GM23248 (cell line): ENCODE data around the gene ARHGAP23. TPM values are rescaled to one million over a fixed set of nuclear protein-coding genes. Genes with fewer than 3 reads are reported as not detected.

Experiments used
- DNase-seq: peaks from one replicate; pipeline ENCODE4 v3.0.0-alpha.2; 2015
- H2AFZ ChIP-seq: fragments of 200-600 bp; sonication (generic); 2 replicates; pipeline ENCODE4 v1.6.1; 2016; ENCODE audit warnings: antibody characterized with exemption
- H3F3A ChIP-seq: fragments of 200-600 bp; sonication (generic); 2 replicates; pipeline ENCODE4 v1.6.1; 2016; ENCODE audit warnings: mild to moderate bottlenecking, antibody characterized with exemption, mixed run types; ENCODE audit not compliant: insufficient read depth
- H3K27ac ChIP-seq: fragments of 200-600 bp; sonication (generic); 2 replicates; pipeline ENCODE4 v1.5.1; 2016; ENCODE audit warnings: mild to moderate bottlenecking
- H3K27me3 ChIP-seq: fragments of 200-600 bp; sonication (generic); replicated peaks from 2 replicates; pipeline ENCODE4 v1.6.1; 2016; ENCODE audit warnings: mild to moderate bottlenecking; ENCODE audit not compliant: insufficient read depth
- H3K36me3 ChIP-seq: fragments of 200-600 bp; sonication (generic); 2 replicates; pipeline ENCODE4 v1.6.1; 2016; ENCODE audit warnings: low read depth, mild to moderate bottlenecking
- H3K4me1 ChIP-seq: fragments of 200-600 bp; sonication (generic); 2 replicates; pipeline ENCODE4 v1.6.1; 2016; ENCODE audit warnings: mild to moderate bottlenecking; ENCODE audit not compliant: insufficient read depth
- H3K4me2 ChIP-seq: fragments of 200-600 bp; sonication (generic); one replicate; pipeline ENCODE4 v1.6.1; 2016; ENCODE audit warnings: mild to moderate bottlenecking; ENCODE audit not compliant: unreplicated experiment
- H3K4me3 ChIP-seq: fragments of 200-600 bp; sonication (generic); 2 replicates; pipeline ENCODE4 v1.5.1; 2016; ENCODE audit warnings: mild to moderate bottlenecking
- H3K79me2 ChIP-seq: fragments of 200-600 bp; sonication (generic); 2 replicates; pipeline ENCODE4 v1.6.1; 2016; ENCODE audit warnings: mild to moderate bottlenecking; ENCODE audit not compliant: insufficient read depth
- H3K9ac ChIP-seq: fragments of 200-600 bp; sonication (generic); 2 replicates; pipeline ENCODE4 v1.6.1; 2016; ENCODE audit warnings: mild to moderate bottlenecking
- H3K9me2 ChIP-seq: fragments of 200-600 bp; sonication (generic); 2 replicates; pipeline ENCODE4 v1.6.1; 2016; ENCODE audit warnings: mixed run types, mild to moderate bottlenecking, moderate library complexity; ENCODE audit not compliant: insufficient read depth
- H3K9me3 ChIP-seq: fragments of 200-600 bp; sonication (generic); one replicate; pipeline ENCODE4 v1.6.1; 2017; ENCODE audit warnings: low read depth
- H4K20me1 ChIP-seq: fragments of 200-600 bp; sonication (generic); 2 replicates; pipeline ENCODE4 v1.6.0; 2016; ENCODE audit not compliant: insufficient read depth
- EZH2 ChIP-seq: fragments of 200-600 bp; sonication (generic); IDR thresholded peaks from 2 replicates; pipeline ENCODE4 v1.6.1; 2018; ENCODE audit warnings: antibody characterized with exemption, mild to moderate bottlenecking; ENCODE audit not compliant: insufficient read depth, poor library complexity, severe bottlenecking
- EZH2phosphoT487 ChIP-seq: fragments of 200-600 bp; sonication (generic); IDR thresholded peaks from 2 replicates; pipeline ENCODE4 v1.6.1; 2018; ENCODE audit warnings: antibody characterized with exemption, moderate library complexity, mild to moderate bottlenecking, low read depth; ENCODE audit not compliant: insufficient read depth
- WGBS, 2 experiments: methylation state at CpG; one replicate each; pipeline ENCODE4 v1.1.6; 2015 to 2017; ENCODE audit warnings: low lambda C conversion rate in 2 of 2, low coverage in 1 of 2; ENCODE audit errors: missing lambda C conversion rate in 2 of 2; 5-methylcytosine and 5-hydroxymethylcytosine counted together
- in situ Hi-C: fragments of 300-500 bp; cut with MboI; formaldehyde crosslinking; loops from 2 replicates; pipeline ENCODE4 v1.15.0; 2020
- polyA plus RNA-seq: library from polyadenylated mRNA; unstranded; fragments of >200 nt; fragmentation: Nextera tagmentation; extraction: Ambion mirVana; gene quantifications from 2 replicates; pipeline ENCODE4 v1.2.1, GENCODE V29; 2016
- total RNA-seq: library from RNA; depleted of rRNA; stranded (reverse); fragments of >200 nt; shearing (Covaris generic); gene quantifications from 2 replicates; pipeline ENCODE4 v1.2.3, GENCODE V29; 2014

The ARHGAP23 gene
- total and polyA plus RNA-seq, 2 experiments from 2014 or later = 6.6 to 69.4 TPM

DNA sequence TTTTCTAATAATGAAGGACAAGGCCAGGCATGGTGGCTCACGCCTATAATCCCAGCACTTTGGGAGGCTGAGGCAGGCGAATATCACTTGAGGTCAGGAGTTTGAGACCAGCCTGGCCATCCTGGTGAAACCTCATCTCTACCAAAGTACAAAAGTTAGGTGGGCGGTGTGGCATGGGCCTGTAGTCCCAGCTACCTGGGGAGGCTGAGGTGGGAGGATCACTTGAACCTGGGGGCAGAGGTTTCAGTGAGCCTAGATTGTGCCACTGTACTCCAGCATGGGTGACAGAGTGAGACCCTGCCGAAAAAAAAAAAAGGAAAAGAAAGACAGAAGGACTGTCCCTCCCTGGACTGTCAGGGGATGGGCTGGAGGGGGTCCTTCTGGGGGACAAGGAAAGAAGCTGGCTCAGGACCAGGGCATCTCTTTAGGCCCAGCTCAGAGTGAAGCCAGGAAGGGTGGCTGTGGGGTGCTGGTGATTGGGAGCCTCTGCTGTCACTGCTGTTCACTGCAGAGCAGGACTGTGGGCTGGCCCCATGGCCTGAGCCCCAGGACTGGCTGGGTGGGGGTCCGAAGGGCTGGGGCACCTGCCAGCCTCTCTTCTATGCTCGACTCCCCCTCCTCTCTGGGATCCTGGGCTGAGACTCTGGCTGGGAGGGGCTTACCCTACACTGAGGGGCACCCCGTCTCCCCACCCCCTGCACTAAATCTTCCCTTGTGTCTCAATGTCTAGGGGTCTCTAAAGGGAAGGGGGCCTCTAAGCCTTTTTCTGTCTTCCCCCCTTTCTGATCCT, 909 bp upstream of the ARHGAP23 start:
- no peak for DNase-seq
- Histone ChIP-seq H3K9me3 (no peaks in the 10 kb centered on the region), H3K79me2 (peaks cover 39% of the 10 kb centered on the region), H3K9ac (peak overlapping the region; percentile 76), H4K20me1 (0 out of 2 replicates have a peak, but pooled peaks cover 6% of the 10 kb centered on the region), H3F3A (peaks cover 29% of the 10 kb centered on the region; the same call in 1 of the 2 replicates), H3K9me2 (no peaks in the 10 kb centered on the region), H3K27me3 (no peaks in the 10 kb centered on the region), H3K27ac (peak overlapping the region; percentile 58), H3K4me3 (peak overlapping the region; percentile 84), H2AFZ (peak overlapping the region; percentile 74), H3K4me1 (peaks cover 25% of the 10 kb centered on the region), H3K4me2 (peak overlapping the region; percentile 74), H3K36me3 (no peaks in the 10 kb centered on the region)
- in situ Hi-C loops = loop anchor here (10.0 kb wide), 1 partner anchor 157 kb away; no protein-coding TSS in a partner anchor
- TF ChIP-seq EZH2 = no peak
- TF ChIP-seq EZH2phosphoT487 = no peak
- WGBS, 2 experiments = 69 to 74% methylated on average over 7 of the region's 7 CpGs

DNA sequence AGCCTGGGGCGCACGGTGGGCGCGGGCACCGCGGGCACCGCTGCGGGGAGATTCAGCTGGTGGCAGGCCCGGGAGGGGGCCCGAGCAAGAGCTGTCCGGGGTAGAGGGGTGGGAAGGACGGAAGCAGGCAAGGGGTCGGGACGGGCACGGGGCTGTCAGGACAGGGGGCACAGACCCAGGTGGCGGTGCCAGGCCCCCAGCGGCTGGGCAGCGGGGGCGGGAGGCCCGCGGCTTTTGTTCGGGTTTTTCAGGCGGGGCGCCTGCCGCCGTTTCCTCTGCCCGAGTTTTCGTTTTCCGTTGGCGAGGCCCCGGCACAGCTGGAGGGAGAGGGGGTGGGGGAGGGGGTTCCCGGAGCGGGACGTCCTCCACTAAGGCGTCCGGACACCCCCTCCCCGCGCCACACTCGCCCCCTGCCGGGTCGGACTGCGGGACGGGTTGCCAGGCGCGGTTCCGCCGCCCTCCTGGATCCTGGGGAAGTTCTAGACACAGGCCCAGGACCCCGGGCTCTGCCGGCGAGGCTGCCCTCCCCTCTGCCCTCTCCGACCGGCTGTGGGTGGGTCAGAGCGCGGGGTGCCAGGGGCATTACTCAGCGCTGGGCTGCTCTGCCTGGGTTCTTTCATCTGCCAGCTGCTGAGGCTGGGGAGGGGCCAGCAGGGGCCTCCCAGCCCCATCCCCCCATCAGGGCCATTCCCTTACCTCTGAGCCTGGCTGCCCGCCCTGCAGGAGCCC, 543 bp downstream of the ARHGAP23 start:
- H3K9ac ChIP-seq = peak overlapping the region; percentile 76
- H3K9me2 ChIP-seq = no peaks in the 10 kb centered on the region
- TF ChIP-seq EZH2 = no peak
- TF ChIP-seq EZH2phosphoT487 = no peak
- peak overlapping the region; percentile 74 for H3K4me2 ChIP-seq
- H2AFZ ChIP-seq = peak overlapping the region; percentile 63
- H3K27ac ChIP-seq = peak overlapping the region; percentile 49
- H3K27me3 ChIP-seq = no peaks in the 10 kb centered on the region
- H3K4me1 ChIP-seq = peaks cover 25% of the 10 kb centered on the region
- no peaks in the 10 kb centered on the region for H3K9me3 ChIP-seq
- H4K20me1 ChIP-seq = 0 out of 2 replicates have a peak, but pooled peaks cover 6% of the 10 kb centered on the region
- peaks cover 53% of the 10 kb centered on the region for H3K79me2 ChIP-seq
- DNase-seq = peak; percentile 77
- WGBS, 2 experiments = 1% methylated on average over 20 to 47 of the region's 56 CpGs
- peak overlapping the region; percentile 84 for H3K4me3 ChIP-seq
- in situ Hi-C loops = loop anchor here (10.0 kb wide), 1 partner anchor 156 kb away; no protein-coding TSS in a partner anchor
- peaks cover 29% of the 10 kb centered on the region; the same call in 1 of the 2 replicates for H3F3A ChIP-seq
- H3K36me3 ChIP-seq = no peaks in the 10 kb centered on the region

DNA sequence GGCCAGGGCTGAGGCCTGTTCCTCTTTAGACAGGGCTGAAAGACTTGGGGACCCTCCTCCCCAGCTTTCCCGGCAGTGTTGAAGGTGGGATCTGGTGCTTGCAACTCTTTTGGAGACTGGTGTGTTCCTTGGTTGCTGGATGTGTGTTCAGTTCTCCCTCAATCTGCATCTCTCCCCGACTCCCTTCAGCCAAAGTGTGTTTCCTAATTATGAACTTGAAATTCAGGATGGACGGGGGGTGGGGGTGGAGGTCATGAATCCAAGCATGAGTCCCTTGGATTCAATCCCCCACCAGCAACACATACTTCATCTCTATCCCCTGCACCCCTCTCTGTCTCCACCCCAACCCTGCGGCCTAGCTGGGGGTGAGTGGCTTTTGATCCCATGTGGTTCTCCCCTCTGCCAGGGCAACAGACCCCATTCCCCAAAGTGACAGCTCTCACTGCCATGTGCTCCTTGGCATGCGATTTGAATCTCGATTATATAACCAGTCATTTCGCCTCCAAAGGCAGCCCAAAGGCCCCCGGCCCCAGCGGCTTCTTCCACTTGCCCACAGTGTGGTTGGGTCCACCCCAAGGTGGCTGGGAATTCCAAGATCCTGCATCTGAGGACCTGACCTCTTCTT, 1.3 kb downstream of the ARHGAP23 start:
- Histone ChIP-seq H3K9me3 (no peaks in the 10 kb centered on the region), H3K4me3 (peak overlapping the region; percentile 84), H3K9me2 (no peaks in the 10 kb centered on the region), H4K20me1 (0 out of 2 replicates have a peak, but pooled peaks cover 6% of the 10 kb centered on the region), H3K9ac (peak overlapping the region; percentile 76), H2AFZ (peak overlapping the region; percentile 63; the same call in 1 of the 2 replicates), H3K27ac (peak overlapping the region; percentile 49), H3K4me1 (peaks cover 25% of the 10 kb centered on the region), H3K79me2 (peaks cover 61% of the 10 kb centered on the region), H3F3A (peaks cover 29% of the 10 kb centered on the region; the same call in 1 of the 2 replicates), H3K27me3 (no peaks in the 10 kb centered on the region), H3K36me3 (no peaks in the 10 kb centered on the region), H3K4me2 (peak overlapping the region; percentile 74)
- whole genome bisulfite sequencing, 2 experiments = 14 to 16% methylated on average over 8 to 9 of the region's 9 CpGs
- peak; percentile 36 for DNase-seq
- in situ Hi-C loops = loop anchor here (10.0 kb wide), 2 partner anchors 55 to 155 kb away; no protein-coding TSS in a partner anchor
- TF ChIP-seq EZH2 = no peak
- no peak for TF ChIP-seq EZH2phosphoT487

DNA sequence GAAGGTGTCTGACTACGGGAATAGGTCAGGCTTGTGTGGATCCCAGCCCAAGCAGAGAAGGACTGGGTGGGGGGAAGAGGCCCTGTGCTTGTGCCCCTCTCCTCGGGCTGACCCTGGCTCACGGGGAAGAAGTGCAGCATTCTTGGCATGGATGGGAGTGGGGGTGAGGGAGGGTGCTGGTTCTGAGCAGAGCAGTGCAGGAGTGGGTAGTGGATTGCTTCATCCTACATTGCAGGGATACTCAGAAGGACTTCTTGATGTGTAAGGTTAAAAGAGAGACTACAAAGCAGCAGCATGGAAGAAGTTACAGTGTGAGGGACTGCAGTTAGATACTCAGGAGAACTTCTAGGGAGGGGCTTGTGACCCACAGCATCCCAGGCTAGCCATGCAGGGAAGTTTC, 2.1 kb downstream of the ARHGAP23 start:
- 19 to 34% methylated on average over 3 of the region's 3 CpGs for WGBS, 2 experiments
- DNase-seq = peak; percentile 70
- H3K27ac ChIP-seq = peak overlapping the region; percentile 49
- TF ChIP-seq EZH2 = no peak
- TF ChIP-seq EZH2phosphoT487 = no peak
- no peaks in the 10 kb centered on the region for H3K27me3 ChIP-seq
- 0 out of 2 replicates have a peak, but pooled peaks cover 6% of the 10 kb centered on the region for H4K20me1 ChIP-seq
- peak overlapping the region; percentile 76; the same call in 1 of the 2 replicates for H3K9ac ChIP-seq
- in situ Hi-C loops = loop anchor here (10.0 kb wide), 1 partner anchor 54 kb away; no protein-coding TSS in a partner anchor
- H3K36me3 ChIP-seq = no peaks in the 10 kb centered on the region
- H2AFZ ChIP-seq = no peak overlapping the region
- H3F3A ChIP-seq = peaks cover 29% of the 10 kb centered on the region; the same call in 1 of the 2 replicates
- H3K4me3 ChIP-seq = peak overlapping the region; percentile 84
- no peaks in the 10 kb centered on the region for H3K9me2 ChIP-seq
- H3K79me2 ChIP-seq = peaks cover 69% of the 10 kb centered on the region
- no peaks in the 10 kb centered on the region for H3K9me3 ChIP-seq
- peaks cover 25% of the 10 kb centered on the region for H3K4me1 ChIP-seq
- peak overlapping the region; percentile 74 for H3K4me2 ChIP-seq
